HG03354 (cell line): ENCODE results near the gene G6PC3.
"Not testable (repeated sequence)": the region's sequence is repeated elsewhere in the genome, so short reads cannot be mapped to it uniquely, and the experiment has no call there.

ENCODE experiments used
- ATAC-seq: cut with Tn5 transposase; IDR thresholded peaks from one replicate; pipeline ENCODE4 v1.9.1; 2021; ENCODE audit warnings: mild to moderate bottlenecking; ENCODE audit not compliant: unreplicated experiment, poor library complexity, severe bottlenecking

Gene G6PC3

DNA sequence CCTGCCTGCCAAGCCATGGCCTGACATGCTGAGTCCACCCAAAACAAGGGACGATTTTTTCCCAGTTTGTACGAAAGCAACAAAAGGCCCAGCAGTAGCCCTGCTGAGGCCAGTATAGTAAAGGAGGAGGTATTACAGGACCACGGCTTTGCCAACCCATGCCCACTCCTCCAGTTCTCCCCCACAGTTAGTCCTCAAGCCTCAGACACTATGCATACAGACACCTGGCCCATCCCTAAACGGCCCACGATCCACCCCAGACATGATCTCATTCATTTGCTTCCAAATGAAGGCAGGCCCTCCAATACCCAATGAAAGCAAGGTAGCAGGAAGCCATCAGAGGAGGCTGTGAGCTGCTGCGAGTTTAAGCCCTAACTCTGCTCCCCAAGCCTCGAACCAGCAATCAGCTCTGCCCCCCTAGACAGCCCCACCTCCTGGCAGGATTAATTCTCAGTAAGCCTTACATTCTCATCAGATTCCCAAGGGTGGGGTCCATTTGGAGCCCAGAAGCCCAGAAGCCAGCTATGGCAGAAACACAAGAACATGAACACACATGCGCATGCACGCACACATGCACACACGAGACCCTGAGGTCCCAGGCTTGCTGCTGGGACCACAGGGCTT lies 48.0 kb downstream of the G6PC3 start:
- no peak for ATAC-seq

DNA sequence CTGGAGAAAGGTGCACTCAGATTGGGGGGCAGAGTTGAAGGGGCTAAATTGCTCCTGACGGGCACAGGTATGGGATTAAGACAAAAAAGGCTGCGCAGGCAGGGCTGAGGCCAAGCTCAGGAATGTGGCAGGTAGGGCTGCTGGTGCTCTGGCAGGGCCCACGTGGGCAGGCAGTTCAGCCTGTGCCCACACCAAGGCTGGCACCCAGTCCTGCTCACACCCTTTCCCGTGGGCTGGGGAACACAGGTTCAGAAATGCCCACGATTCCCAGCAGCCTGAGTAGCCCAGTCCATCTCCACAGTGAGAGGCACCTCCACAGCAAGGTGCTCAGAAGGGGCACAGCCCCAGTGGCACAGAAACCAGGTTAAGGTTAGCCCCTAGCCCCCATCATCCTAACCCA lies 48.5 kb downstream of the G6PC3 start:
- no peak for ATAC-seq

DNA sequence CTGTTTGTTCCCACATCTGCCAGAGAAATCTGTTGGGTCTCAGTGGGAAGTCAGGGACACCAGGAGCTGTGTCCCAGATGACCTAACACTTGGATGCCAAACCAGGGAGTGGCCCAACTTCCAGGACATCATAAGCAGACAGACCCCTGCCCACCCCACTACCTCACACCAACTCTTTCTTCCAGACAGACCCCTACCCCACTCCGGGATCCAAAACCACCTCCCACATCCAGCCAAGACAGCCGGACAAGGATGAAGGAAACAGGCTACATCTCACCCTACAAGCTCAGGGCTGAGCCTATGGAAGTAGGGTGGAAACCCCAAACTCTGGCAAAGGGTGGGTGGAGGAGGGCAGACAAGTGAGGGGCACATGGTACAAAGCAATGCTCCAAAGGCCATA lies 49.3 kb downstream of the G6PC3 start:
- ATAC-seq, result no peak

DNA sequence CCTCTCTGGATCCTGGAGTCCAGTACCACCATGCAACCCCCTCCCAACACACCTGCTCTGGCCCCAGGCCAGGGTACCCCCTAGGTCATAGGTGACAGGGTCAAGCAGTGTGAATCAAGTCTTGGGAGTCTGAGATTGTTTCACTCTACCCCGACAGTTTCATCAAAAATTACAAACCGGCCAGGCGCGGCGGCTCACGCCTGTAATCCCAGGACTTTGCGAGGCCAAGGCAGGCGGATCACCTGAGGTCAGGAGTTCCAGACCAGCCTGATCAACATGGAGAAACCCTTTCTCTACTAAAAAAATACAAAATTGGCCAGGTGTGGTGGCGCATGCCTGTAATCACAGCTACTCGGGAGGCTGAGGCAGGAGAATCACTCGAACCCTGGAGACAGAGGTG lies 49.7 kb downstream of the G6PC3 start:
- ATAC-seq, result not testable (repeated sequence)

DNA sequence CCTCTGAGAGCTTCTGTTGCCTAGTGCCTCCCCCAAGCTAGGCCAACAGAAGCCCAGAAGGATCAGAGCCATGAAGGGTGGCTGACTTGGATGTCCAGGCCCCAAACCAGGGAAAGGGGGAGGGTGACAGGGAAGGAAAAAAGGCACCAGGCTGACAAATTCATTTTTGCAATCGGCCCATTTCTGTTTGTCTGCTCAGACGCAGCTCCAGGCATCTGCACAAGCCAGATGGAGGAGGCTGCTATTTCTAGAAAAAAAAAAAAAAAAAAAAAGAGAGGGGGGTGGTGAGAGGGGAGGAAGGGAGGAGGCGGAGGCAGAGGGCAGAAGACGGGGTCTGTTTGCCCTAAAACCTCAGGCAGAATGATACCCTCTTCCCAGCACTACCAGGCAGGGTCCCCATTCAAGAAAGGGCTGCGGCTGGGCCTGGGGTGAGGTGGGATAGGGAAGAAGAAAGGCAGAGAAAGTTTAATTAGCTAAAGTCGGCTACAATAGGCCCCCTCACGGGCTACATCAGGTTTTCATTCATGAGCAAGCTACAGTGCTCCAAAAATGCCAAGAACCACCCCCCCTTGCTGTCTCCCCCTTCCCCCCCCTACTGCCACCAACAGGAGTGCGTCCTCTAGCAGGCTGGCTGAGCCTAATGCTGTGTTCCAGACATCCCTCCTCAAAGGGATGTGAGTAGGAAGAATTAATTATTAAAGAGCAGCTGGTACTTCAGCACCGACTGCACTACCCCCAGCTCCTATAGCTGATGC lies 50.5 kb downstream of the G6PC3 start:
- no peak for ATAC-seq

DNA sequence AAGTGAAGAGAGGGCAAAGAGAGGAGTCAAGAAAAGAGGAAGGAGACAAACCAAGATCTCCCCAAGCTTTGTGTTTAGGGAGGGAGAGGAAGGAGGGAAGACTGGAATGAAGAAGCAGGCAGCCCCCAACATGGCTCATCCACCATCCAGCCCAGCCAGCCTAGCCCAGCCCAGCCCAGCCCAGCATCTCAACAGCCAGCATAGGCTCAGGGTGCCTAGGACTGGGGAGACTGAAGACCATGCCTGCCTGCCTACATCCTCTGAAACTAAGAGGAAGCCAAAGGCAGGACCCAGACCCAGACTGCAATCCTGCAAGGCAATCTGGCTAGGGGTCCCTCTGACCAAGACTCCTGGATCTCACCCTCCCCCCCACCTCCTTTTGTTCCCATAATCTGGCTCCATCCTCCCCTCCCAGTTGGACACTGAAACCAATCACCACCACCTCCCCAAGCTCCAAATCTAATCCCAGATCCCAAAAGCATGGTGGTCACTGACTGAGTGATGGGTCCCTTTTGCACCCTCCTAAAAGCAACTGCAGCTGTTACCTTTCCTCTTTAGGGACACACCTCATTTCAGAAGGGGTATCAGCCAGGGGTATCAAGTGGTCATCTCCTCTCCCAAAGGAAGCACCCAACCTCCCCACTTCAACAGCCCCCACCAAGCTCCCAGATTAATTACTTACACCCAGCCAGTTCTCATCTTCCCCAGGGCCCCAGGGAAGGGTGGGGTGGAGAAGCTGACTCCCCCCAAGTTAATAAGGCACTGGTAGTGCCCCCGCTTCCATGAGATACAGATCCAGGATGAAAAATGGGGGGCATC lies 51.7 kb downstream of the G6PC3 start:
- no peak for ATAC-seq

DNA sequence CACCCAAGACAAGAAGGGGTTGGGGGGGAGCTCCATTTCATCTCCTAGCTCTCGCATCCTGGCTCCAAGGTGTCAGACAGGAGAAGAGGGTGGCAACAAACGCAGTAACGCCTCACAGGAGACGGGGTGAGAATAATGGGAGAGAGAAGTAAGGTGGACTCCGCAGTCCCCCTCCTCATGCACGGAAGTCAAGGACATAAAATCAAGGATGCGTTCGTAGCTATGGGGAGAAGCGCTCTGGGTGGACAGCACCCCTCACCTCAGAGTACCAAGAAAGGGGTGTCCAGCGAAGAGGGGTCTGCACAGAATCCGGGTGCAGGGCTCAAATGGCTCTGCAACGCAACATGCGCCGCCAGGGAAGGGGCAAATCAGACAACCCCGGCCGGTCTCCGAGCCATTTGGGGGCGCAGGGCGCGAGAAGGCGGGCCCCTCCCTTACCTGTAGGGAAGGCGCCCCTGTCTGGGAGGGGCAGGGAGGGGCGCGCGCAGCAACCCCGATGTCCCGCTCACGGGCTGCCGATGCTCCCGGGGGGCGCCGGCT lies 52.4 kb downstream of the G6PC3 start:
- ATAC-seq, result peak; percentile 18

DNA sequence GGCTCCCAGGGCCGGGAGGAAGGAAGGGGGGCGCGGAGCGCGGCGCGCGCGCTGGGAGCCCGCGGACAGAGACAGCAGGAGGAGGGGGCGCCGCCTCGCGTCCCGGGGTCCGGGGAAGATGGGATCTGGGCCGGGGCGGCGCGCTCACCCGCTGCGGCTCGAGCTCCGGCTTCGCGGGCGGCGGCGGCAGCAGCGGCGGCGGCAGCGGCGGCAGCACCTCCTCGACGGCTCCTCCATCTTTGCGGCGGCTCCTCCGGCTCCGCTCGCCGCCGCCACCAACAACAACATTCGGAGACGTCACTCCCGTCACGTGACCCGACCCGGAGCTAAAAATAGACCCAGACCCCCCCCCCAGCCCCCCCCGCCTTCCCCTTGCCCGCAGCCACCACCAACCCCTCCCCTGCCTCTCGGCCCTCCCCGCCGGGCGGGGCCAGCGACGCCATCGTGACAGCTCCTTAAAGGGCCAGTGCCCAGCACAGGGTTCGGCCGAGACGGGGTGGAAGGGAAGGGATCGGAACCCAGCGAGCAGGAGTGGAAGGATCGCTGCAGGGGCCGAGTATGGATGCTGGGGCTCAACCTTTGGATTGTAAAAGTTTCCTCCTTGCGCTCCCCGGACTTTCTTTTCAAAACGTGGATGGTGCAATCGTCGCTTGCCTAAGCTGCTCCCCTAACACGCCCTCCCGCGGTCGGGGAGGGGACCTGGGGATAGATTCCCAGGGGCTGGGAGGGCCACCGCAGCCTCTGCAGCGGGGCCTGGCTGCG lies 53.0 kb downstream of the G6PC3 start, which contains the start of gene HDAC5:
HDAC5 (minus strand) TSS at position 286 of the 762 bp plus-strand sequence. CDS start 6,126 bp downstream, outside the sequence.
- ATAC-seq, result peak; percentile 93

DNA sequence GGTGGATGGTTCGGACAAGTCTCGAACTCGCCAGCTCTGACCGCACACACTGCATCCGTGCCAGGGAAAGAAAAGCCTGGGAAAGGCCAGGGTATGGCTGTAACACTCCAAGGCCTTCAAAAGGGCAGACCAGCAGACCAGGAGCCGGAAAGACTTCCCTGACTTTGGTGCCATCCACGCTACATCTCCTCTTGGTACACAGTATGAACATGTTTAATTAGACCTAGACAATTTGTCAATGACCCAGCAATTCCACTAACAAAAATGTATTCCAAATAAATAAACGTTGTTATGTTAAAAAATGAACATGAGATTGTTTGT lies 53.5 kb downstream of the G6PC3 start:
- no peak for ATAC-seq
